UCSD-AML1 (cell line): ENCODE results near the gene MAPKAP1.
A peak's percentile ranks its signal among the peaks of the same experiment; 100 is the strongest.

Experiments used
- DNase-seq: peaks from one replicate; lab custom pipeline; 2025; ENCODE audit not compliant: unreplicated experiment; lab: John Stamatoyannopoulos, UW

The MAPKAP1 gene

GRCh38 chr9:125706651-125707471 lies at the start of gene MAPKAP1:
Gene MAPKAP1 (minus strand): TSS chr9:125707208. CDS start chr9:125672574, 34,634 bp downstream.
- DNase-seq: peak; percentile 97

GRCh38 chr9:125756518-125756917 lies 49.5 kb upstream of the MAPKAP1 start:
- DNase-seq: no peak

GRCh38 chr9:125755340-125755739 lies 48.3 kb upstream of the MAPKAP1 start:
- DNase-seq: no peak

GRCh38 chr9:125754096-125754495 lies 47.1 kb upstream of the MAPKAP1 start:
- no peak for DNase-seq

GRCh38 chr9:125752070-125752628 lies 45.1 kb upstream of the MAPKAP1 start:
- no peak for DNase-seq

GRCh38 chr9:125750627-125751011 lies 43.6 kb upstream of the MAPKAP1 start:
- no peak for DNase-seq

GRCh38 chr9:125749951-125750626 lies 43.1 kb upstream of the MAPKAP1 start:
- DNase-seq: no peak

- no peak for DNase-seq
Observed at GRCh38 chr9:125749287-125749935, 42.4 kb upstream of the MAPKAP1 start.

GRCh38 chr9:125748446-125749099 lies 41.6 kb upstream of the MAPKAP1 start:
- DNase-seq: no peak

- peak; percentile 50 for DNase-seq
Observed at GRCh38 chr9:125747765-125748445, 40.9 kb upstream of the MAPKAP1 start.

GRCh38 chr9:125747053-125747764 lies 40.2 kb upstream of the MAPKAP1 start, which contains the start of gene PBX3:
Gene PBX3 (plus strand): TSS chr9:125747373.
- peak; percentile 67 for DNase-seq

- DNase-seq: no peak
Observed at GRCh38 chr9:125746774-125747052, 39.7 kb upstream of the MAPKAP1 start.

GRCh38 chr9:125746017-125746773 lies 39.2 kb upstream of the MAPKAP1 start:
- DNase-seq: peak; percentile 93

- DNase-seq: no peak
Observed at GRCh38 chr9:125745682-125746016, 38.6 kb upstream of the MAPKAP1 start.

GRCh38 chr9:125745018-125745417 lies 38.0 kb upstream of the MAPKAP1 start:
- DNase-seq: no peak

GRCh38 chr9:125744616-125745015 lies 37.6 kb upstream of the MAPKAP1 start:
- DNase-seq: no peak

GRCh38 chr9:125743682-125744428 lies 36.8 kb upstream of the MAPKAP1 start:
- DNase-seq: no peak

- no peak for DNase-seq
Observed at GRCh38 chr9:125742657-125743056, 35.6 kb upstream of the MAPKAP1 start.

- no peak for DNase-seq
Observed at GRCh38 chr9:125739436-125739835, 32.4 kb upstream of the MAPKAP1 start.
